HG02642 (cell line): ENCODE data around the gene FBLN1.
"Not testable (repeated sequence)": the region's sequence is repeated elsewhere in the genome, so short reads cannot be mapped to it uniquely, and the experiment has no call there.

ENCODE experiments used
- ATAC-seq: cut with Tn5 transposase; IDR thresholded peaks from one replicate; pipeline ENCODE4 v1.9.1; 2021; ENCODE audit warnings: mild to moderate bottlenecking; ENCODE audit not compliant: unreplicated experiment, poor library complexity

FBLN1 gene

DNA sequence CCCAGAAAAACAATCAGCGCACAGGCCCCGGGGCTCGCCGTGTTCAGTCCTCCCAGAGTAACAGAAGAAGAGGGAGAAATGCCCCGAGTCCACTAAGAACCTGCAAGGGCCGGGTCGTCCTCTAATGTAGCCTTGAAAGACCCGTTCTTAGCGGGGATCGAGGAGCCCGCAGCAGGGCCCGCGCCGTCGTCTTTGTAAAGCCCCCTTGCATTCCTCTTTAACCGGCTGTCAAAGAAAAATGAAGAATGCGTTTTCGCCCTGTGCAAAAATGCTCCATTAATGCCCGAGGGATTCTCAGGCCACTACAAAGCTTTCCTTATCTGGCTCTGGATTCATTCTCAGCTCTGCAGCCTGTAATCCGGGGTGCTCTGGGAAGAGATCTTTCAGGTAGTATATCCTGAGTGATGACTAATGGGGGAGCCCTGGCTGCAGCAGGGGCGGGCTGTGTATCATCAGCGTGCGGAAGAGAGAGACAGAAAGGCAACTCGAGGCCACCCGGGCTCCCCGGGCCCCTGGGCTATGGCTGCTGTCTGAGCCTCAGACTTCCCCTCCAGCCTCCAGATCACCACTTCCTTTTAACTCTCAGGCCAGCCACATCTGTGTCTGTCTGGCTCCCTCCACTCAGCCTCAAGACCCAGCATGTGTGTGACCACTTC lies 78.2 kb downstream of the FBLN1 start:
- ATAC-seq: no peak

DNA sequence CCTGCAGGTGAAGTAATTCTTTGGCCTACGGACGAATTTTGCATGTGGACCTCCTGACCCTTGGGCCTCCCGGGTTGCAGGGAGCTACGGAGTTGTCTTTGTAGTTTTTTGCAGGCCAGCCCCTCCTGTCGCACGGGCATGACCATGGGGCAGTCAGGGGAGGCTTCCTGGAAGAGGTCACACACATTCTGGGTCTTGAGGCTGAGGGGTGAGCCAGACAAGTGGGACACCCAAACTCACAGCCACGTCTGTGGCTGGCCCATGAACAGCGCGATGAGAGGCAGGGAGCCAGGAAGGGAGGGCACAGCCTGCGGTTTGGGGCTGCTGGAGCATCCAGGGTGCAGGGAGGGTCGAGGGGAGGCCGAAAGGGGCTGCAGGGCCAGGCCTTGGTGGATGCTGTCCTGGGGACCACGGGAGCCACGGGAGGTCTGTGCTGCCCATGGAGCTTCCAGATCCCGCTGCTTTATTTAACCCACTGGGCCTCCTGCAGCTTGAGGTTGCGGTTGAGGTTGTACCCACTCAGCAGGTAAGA lies 78.9 kb downstream of the FBLN1 start:
- no peak for ATAC-seq

DNA sequence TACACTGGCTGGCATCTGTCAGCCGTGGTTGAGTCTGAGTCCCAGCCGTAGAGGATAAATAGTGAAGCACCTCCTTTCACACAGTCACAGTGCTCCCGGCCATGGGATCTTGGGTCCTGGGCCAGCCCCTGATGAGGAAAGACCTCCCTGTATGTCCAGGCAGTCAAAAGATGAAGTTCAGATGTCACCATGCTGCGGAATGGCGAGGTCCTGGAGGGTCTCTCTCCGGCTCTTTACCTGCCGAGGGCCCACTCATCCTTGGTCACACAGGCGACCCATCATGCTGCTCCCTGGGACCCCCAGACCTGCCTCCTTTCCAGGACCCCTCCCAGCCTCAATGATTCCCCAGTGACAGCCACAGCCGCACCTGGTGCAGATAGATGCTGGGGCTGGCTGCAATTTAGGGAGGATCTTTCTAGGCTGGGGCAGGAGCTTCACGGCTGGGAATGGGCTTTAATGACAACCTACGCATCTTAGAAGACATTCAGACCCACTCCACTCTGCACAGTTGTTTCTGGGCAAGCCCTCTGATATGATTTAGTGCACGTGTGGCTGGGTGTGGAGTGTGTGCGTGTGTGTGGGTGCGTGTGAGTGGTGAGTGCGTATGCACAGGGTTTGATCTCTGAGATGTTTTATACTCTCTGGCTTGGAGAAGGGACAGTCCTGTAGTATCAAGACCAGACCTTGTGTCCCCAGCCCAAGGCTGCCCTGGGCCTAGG lies 79.7 kb downstream of the FBLN1 start:
- no peak for ATAC-seq

DNA sequence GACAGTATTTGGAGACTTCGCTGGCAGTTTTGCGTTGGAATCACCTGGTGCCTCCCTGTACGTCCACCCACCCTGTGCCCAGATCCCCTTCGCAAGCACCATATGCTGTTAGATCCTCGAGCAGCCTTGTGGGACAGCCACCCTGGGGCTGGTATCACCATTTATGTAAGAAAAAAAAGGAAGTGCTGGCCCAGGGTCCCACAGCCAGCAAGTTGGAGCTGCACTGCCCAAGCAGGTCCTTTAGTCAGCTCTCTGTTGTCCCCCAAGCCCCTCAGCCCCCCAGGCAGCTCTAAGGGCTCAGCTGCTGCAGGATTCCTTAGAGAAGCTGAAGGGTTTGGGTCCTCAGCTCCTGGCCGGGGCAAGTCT lies 80.3 kb downstream of the FBLN1 start:
- ATAC-seq: no peak

DNA sequence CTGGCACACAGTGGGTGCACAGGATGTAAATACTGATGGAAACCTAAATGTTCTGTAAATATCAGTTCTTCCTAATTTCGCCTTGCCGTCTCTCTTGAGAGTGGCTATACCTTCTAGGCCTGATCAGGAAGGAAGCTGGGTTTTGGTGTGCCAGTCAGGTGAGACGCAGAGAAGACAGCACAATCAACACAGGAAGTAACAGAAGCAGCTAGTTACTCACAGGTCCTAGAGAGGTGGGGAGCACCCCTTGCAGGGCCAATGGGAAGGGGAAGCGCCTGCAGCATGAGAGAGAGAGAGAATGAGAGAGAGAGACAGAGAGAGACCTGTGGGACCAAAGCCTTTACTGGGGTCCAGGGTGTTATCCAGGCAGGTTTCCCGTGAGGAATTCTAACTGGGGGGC lies 80.8 kb downstream of the FBLN1 start:
- ATAC-seq: no peak

DNA sequence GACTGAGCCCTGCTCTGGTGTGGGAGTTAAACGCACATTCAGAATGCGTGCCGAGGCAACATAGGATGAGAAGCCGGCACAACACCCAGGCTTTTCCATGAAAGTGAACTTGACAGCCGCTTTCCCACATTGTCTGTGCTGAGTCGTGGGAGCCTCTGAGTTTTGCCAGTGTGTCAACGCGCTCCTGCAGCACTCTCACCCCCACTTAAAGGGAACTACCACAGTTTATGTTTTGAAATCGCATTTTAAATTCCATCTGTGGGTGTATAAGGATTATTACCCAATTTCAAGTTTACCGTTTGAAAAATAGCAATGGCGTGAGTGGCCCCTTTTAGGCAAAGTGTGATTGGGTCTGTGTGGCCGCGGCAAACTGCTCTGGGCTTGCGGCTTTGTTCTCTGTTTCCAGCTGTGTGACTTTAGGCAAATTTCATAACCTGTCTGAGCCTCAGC lies 81.5 kb downstream of the FBLN1 start:
- ATAC-seq: no peak

DNA sequence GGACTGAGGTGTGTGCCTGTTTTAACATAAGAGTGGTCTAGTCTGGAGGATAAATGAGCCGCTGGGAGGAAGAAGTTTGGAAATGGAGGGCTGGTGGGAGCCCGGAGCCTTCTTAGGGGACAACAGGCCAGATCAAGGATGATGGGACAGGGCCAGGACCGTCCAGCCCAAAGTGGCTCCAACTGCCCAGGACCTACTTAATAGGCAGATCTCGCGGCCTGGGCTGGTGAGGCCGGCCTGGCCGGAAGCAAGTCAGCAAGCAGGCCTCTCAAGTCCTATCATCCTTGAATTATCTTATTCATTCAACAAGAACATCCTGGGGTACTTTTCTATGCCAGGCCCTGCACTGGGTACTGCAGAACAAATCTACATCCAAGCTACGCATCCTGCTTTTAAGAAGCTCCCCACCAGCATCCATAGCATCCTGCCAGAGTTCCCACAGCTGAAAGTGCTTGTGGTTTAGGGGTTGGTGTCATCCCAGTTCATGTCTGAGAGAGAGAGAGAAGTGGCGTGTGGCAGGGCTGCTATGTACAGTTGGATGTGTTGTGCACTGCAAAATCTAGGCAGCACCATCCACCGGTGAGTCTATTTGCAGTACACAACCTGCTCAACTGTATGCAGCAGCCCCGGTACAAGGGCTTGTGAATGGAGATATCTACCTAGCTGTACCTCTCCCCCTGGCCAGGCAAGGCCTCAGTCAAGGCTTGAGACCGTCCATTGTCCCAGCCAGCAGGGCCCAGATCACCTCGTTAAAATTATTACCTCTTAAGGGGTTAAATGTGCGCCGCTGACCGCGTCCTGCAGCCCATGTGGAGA lies 82.1 kb downstream of the FBLN1 start:
- no peak for ATAC-seq

DNA sequence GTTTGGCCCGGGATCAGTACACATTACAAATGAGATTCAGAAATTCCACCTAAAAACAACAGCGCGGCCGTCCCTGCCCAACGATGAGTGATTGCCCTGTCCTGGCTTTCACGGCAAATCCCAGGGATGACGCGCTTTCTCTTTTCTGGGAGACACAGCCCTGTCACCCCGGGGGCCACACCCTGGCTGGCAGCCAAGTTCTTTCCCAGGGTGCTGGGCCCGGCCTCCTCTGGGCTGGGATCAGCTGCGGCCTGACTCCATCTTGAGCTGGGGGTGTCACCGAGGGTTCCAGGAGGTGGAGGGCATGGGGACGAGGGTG lies 82.7 kb downstream of the FBLN1 start:
- no peak for ATAC-seq

DNA sequence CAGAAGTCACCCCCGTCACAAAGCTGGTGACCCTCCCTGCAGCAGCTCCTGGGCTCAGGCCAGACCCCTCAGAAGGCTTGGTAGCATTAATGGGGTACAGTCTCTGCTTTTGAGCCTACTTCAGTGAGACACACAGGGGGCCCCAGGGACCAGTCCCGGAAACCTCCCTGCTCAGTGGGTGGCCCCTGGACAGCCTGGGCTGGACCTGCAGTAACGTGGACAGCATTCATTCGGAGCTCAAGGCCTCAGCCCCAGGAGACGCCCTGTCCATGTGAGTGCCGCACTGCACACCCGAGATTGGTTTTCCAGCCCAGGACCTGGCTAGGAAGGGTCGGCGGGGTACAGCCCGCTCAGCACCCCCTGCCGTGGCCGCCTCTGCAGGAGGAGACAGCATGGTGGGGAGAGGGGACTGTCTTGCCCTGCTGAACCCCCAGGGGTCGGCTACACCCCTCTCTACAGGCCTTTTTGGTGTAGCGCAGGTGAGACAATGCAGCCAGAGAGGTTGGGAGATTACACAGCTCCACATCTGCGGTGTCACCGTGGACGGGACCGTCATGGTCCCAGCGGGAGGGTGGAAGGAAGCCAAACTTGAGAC lies 83.4 kb downstream of the FBLN1 start:
- no peak for ATAC-seq

DNA sequence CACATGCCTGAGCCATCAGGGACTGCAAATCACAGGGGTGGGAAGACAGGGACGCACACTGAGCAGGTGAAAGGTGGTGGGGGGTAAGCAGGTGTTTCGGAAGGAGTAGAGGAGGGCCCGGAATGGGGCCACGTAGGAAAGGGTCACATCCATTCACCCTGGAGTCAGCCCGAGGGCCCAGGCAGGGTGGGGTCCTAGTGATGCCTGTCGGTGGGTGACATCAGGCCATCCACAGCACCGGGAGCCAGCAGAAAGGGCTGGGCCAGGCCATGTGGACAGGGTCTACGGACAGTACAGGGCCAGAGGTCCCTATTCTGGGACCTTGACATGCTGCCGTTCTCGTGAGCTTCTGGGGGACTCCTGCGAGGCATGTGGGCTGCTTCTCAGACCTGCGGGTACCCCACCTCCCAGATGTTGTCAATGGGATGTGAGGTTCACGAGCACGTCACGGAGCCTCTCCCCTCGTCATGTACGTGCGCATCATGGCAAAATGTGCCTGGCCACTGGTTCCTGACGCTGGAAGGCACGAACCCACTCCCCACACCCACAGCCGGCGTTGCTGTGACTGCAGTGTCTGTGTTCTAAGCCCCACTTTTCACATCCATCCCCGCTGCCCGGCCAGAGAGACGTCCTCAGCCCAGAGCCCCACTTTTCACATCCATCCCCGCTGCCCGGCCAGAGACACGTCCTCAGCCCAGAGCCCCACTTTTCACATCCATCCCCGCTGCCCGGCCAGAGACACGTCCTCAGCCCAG lies 84.1 kb downstream of the FBLN1 start:
- ATAC-seq: no peak

DNA sequence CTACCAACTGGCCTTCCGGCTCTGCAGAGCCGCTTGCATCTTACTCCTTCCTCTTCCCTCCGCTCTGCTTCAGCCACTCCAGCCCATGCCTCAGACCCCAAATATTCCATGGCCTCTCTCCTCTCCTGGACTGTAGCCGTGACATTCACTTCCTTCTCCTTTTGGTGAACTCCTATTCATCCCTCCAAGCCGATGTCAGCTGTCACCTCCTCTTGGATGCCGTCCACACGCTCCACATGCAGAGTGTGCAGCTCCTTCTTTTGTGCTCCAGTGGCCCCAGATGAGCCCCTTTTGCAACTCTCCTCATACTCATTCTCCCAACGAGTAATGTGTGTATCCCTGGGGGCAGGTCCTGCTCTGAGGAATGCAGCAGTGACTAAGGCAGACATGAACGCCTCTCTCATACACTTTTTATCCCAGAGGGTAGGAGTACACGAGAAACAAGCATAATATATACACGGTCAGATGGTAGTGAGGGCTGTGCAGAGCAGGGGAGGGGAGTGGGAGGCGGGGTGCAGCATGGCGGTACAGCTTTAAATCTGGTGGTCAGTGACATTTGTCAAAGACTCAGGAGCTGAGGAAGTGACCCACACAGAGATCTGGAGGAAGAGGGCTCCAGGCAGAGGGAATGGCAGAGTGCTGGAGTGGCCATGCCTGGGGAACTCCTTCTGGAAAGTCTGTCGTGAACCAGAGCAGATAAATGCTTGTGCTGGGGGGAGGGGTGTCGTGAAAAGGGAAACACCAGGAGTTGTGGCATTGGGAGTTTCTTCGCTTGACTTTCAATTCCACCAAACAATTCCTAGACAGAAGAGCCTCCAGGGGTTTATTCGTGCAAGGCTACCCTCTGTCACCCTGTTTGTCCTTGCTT lies 85.2 kb downstream of the FBLN1 start:
- ATAC-seq: no peak

DNA sequence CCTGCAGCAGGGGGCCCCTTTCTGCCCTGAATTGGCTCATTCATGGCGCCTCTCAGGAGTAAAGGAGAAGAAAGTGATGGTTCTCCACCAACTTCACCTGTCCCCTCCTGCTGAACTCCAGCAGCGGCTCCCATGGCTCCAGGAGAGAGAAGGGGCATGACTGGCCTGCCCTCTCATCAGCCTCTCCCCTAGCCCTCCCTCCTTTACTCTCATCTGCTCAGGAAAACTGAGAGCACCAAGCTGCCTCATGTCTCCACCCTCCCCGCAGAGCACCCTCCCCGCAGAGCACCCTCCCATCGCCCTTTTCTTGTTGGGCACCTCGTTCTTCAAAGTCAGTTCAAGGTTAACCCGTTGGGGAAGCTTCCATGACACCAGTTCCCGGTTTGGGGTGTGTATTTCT lies 86.9 kb downstream of the FBLN1 start:
- ATAC-seq: no peak

DNA sequence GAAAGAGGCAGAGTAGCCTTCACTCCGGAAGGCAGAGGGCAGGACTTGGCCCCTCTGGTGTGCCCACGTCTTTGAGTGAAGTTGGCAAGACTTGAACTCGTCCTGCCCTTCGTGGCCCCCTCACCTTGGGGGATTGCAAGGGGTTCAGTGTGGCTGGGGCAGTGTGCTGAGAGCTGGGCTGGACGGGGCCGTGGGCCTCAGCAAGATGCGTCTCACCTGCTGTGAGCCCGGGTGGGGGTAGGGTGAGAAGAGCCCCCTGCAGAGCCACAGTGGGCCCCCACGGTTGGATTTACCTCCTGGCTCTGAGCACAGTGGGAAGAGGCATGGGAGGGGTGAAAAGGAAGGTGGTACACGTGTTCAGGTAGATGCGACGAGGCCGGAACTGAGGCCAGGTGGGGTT lies 87.6 kb downstream of the FBLN1 start:
- no peak for ATAC-seq

DNA sequence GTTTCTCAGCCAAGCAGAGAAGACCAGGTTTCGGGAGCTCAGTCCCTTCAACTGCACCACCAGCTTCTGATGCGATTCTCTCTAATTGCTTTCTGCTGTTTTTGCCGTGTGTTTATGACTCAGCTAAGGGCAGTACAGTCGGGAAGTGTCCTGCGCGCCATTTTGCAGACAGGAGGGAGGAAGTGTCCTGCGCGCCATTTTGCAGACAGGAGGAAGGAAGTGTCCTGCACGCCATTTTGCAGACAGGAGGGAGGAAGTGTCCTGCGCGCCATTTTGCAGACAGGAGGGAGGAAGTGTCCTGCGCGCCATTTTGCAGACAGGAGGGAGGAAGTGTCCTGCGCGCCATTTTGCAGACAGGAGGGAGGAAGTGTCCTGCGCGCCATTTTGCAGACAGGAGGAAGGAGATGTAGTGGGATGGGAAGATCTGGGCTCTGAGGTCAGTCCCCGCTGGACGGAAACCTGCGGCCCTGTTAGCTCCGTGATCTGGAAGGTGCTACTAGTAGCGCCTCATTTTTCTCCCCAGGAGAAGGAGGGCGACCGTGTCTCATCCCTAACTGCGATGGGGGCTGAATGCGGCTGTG lies 89.0 kb downstream of the FBLN1 start:
- not testable (repeated sequence) for ATAC-seq

DNA sequence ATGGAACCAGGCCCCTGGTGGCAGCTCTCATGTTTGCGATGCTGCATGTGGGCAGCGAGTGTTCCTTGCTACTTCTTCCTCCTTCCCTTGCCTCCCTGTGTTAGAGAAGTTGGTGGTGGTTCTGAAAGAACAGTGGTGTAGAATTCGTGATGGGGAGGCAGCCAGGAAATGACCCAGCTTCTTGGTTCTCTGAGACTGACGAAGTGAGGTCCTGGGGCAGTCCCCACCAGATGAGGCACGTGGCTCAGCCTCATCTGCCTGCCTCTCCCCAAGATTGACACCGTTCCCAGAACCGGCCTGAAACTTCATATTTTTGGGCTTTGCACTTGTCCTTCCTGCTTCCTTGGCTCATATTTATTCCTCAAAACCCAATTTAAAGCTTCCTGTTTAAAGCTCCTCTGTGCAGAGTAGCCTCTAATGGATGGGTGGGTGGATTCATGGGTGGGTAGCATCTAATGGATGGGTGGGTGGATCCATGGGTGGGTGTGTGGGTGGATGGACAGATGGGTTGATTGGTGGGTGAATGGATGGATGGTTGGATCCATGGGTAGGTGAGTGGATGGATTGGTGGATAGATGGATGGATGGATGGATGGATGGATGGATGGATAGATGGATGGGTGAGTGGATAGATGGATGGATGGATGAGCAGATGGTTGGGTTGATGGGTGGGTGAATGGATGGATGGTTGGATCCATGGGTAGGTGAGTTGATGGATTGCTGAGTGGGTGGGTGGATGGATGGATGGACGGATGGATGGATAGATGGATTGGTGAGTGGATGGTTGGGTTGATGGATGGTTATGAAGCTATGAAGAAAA lies 91.6 kb downstream of the FBLN1 start:
- no peak for ATAC-seq

DNA sequence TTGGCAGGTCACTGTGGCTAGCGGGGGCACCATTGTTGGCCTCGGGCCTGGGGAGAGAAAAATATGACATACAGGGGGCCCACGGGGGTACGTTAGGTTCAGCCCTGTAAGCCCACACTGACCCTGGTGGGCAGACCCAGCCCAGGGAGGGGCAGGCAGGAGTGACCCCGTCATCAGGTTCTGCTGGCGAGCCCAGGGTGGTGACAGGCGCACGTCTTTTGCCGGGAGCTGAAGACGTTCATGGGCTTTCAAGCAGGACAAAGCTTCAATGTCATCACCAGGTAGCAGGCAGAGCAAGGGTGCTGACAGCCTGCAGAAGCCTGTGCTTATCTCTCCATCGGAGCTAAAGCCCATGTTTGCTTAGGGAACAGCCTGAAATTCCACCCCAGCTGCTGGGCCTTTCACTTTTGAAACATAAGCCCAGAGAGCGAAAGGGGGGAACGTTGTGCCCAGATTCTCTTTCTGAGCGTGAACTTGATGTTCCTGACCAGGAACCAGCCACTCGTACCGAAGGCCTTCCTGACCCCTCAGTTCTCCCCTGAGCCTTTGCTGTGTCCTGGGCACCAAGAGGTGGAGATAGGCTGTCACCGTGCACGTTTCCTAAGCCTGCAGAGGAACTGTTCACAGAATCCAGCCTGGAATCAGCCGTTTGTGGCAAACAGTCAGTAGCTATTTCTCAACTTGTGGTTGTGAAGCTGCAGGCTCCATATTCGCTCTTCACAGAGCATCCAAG lies 94.9 kb downstream of the FBLN1 start:
- ATAC-seq: no peak

DNA sequence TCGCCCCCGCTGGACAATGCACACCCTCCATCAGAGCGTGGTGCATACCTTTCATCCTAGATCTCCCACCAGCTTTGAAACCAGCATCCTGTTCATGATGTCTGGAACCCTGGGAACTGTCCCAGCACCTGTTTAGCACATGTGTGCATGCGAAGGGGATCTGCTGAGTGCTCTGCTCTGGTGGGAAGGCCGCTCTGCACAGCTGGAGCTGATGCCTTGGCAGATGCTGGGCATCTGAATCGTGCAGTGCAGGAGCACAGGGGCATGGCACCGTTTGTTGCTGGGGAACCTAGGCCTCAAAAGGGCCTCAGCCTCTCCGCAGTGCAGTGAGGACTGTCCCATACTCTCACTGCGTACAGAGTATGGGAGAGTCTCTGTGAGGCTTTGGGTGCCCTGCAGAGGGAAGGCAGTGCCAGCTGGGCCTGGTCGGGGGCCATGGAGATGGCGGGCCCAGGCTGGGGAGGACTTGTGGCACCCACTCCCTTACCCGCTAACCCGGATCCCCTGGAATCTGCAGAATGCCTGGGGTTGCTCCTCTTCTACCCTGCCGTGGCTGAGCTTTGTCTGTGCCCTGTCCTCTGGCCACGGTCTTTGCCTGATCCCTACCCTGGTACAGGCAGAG lies 96.0 kb downstream of the FBLN1 start:
- no peak for ATAC-seq
